Activated CD8-positive, alpha-beta memory T cell treated with anti-CD3 and anti-CD28 coated beads, Interleukin-2, amount 10 ng/mL, durations not matched to agents 7 days and 5 days (primary cell): Measurements from ENCODE around the gene ACE. TPM values are rescaled to one million over a fixed set of nuclear protein-coding genes. Genes with fewer than 3 reads are reported as not detected.

Source experiments
- ATAC-seq: fragments of 150-1000 bp; cut with Tn5 transposase; one replicate; pipeline ENCODE4 v1.10.0; 2021; ENCODE audit warnings: moderate library complexity
- CTCF ChIA-PET: fragments of 350-600 bp; sonication (Branson Sonifier 250); formaldehyde crosslinking; loops from one replicate; lab custom pipeline; 2021; ENCODE audit warnings: antibody characterized with exemption; lab: Charles Lee
- DNase-seq: peaks from one replicate; pipeline ENCODE4 v3.0.0-alpha.2; 2020
- H3K27ac Mint-ChIP-seq: one replicate; pipeline ENCODE4 v1.8.0; 2021; ENCODE audit warnings: mild to moderate bottlenecking, mixed read lengths
- H3K27me3 Mint-ChIP-seq: one replicate; pipeline ENCODE4 v1.8.0; 2021; ENCODE audit warnings: mixed read lengths
- H3K36me3 Mint-ChIP-seq: one replicate; pipeline ENCODE4 v1.8.0; 2021; ENCODE audit warnings: mild to moderate bottlenecking, mixed read lengths
- H3K4me1 Mint-ChIP-seq: one replicate; pipeline ENCODE4 v1.8.0; 2021; ENCODE audit warnings: mixed read lengths
- H3K4me3 Mint-ChIP-seq: one replicate; pipeline ENCODE4 v1.8.0; 2021; ENCODE audit warnings: mild to moderate bottlenecking, moderate library complexity, mixed read lengths
- H3K9me3 Mint-ChIP-seq: one replicate; pipeline ENCODE4 v1.8.0; 2022; ENCODE audit warnings: low read depth, mixed read lengths
- total RNA-seq, 2 experiments: library from RNA; stranded (reverse); gene quantifications; one replicate each; pipeline ENCODE4 v1.2.3, GENCODE V29; 2021

Gene ACE
- total RNA-seq, 2 experiments from 2014 or later = 0.33 to 2.2 TPM

DNA sequence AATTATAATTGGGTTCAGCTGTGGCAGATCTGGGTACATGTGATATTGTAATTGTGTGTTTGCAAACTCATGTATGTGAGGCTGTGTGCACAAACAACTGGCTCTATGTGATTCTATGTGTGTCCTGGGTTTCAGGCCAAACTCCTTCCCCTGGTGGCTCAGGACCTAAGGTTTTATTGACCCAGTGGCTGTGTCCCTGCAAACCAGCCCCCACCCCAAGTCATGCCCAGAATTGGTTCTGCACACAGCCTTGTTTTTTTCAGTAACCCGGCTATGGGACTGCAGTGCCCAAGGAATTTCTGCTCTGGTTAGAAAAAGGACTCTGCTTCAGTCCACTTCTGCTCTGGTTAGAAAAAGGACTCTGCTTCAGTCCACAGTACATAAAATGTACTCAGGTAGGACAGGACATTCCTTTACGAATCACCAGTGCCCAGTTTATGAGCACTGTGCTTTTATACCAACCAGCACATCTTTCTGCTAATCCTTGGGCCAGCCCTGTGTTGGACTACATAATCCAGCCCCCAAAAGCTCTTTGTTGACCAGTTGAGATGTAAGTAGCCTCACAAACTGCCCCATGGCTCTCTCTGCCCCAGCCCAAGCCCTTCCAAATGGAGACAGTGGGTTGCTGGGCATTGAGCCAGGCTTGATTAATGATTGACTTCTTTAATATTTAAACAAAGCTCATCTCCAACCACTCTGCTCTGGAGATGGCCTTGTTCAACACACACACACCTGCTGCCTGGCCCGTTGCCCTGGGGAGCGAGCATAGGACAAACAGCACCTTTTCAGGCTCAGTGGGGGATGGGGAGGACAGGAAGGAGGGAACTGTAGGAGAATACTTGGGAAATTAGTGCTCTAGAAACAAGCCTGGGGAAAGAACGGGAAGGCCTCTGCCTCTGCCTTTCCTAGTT lies 43.4 kb downstream of the ACE start:
- no peak for DNase-seq
- Mint-ChIP-seq H3K36me3 (no peaks in the 10 kb centered on the region), H3K27me3 (peaks cover 17% of the 10 kb centered on the region), H3K4me3 (no peak overlapping the region), H3K9me3 (no peaks in the 10 kb centered on the region), H3K27ac (no peak overlapping the region), H3K4me1 (peaks cover 9% of the 10 kb centered on the region)
- CTCF ChIA-PET = no interaction called here
- ATAC-seq = no peak

DNA sequence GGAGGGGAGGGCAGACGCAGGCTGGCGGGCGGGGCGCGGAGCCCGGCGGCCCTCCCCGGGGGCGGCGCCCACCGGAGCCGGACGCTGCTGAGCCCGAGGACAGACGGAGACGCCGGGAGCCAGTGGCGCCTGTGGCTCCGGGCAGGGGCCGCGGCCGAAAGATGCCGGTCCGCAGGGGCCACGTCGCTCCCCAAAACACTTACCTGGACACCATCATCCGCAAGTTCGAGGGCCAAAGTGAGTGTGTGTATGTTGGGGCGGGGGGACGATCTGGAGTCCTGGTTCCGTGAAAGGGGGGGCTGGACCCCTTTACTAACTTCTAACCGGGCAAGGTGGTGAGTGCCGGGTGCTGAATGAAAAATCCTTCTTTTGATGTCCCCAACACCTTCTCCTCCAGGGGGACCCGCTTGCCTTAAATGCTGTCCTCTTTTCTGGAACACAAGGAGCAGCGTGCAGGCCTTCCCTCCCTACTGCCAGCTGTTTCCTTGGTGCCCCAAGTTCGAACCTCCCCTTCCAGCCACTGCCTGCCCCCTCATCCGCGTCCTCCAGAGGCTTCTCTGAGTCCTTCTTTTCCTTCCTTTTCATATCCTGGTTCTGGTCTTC lies 46.5 kb downstream of the ACE start, which contains the start of gene KCNH6:
KCNH6 (plus strand) TSS at position 106 of the 603 bp plus-strand sequence; CDS start at position 162, 56 bp downstream.
- CTCF ChIA-PET = interaction anchor here (1.8 kb wide), 1 partner anchor 98 kb away, joined by 3 read pairs; no protein-coding TSS in a partner anchor
- Mint-ChIP-seq H3K4me3 (no peak within 1 kb of the TSS), H3K27ac (no peak within 1 kb of the TSS)

DNA sequence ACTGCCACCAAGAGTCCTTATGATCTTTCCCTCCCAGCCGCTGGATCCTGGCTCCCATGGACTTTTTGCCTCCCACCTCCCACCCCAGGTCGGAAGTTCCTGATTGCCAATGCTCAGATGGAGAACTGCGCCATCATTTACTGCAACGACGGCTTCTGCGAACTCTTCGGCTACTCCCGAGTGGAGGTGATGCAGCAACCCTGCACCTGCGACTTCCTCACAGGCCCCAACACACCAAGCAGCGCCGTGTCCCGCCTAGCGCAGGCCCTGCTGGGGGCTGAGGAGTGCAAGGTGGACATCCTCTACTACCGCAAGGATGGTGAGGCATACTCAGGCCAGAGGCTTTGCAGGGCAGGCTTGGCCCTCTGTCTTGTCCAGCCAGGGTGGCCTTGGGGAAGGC lies 47.2 kb downstream of the ACE start:
- no peak for DNase-seq
- Mint-ChIP-seq H3K36me3 (no peaks in the 10 kb centered on the region), H3K27ac (no peak overlapping the region), H3K4me1 (peaks cover 3% of the 10 kb centered on the region), H3K4me3 (no peak overlapping the region), H3K27me3 (peaks cover 23% of the 10 kb centered on the region), H3K9me3 (no peaks in the 10 kb centered on the region)
- ATAC-seq = no peak
- CTCF ChIA-PET = interaction anchor here (1.0 to 1.8 kb wide), 2 partner anchors 46 to 99 kb away, joined by 3 read pairs; no protein-coding TSS in a partner anchor

More for the DNA sequence above, 46.5 kb downstream of the ACE start, which contains the start of gene KCNH6:
- Mint-ChIP-seq H3K4me1 (peaks cover 3% of the 10 kb centered on the region), H3K36me3 (no peaks in the 10 kb centered on the region), H3K9me3 (no peaks in the 10 kb centered on the region), H3K27me3 (peaks cover 23% of the 10 kb centered on the region)
- DNase-seq = no peak
- ATAC-seq = no peak

DNA sequence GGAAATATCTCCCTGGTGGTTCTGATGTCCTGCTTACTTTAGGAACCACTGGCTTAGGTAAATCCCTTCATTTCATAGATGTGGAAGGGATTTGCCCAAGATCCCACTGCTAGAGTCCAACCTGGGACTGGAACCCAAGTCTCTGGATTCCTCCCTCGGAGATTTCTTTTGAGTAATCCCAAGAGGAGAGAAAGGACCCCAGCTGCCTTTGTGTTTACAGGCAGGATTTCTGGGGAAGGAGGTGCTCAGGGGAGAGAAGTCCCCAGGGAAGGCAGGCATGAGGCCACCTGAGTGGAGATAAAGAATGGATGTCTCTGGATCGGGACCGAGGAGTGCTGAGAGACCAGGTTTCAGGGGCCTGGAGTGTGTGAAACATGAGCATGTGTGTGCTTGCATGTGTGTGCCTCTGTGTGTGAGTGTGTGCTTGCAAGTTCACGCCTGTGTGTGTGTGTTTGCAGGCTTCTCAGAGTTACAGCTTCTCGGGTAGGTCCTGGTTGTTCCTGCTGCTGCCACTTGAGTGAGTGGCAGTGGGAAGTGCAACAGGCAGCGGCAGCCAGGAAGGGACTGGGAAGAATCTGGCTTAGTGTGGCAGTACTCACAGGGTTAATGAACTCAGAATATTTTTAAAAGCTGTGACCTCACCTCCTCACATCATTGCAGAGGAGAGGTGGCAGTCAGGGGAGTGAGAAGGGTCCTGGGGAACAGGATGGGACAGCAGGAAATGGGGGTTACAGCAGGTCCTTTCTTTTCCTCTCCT lies 48.5 kb downstream of the ACE start:
- Mint-ChIP-seq H3K4me3 (no peak overlapping the region), H3K27me3 (peaks cover 23% of the 10 kb centered on the region), H3K36me3 (no peaks in the 10 kb centered on the region), H3K9me3 (no peaks in the 10 kb centered on the region), H3K27ac (no peak overlapping the region), H3K4me1 (peaks cover 3% of the 10 kb centered on the region)
- CTCF ChIA-PET = interaction anchor here (0.6 to 1.0 kb wide), 2 partner anchors 47 to 94 kb away, joined by 3 read pairs; no protein-coding TSS in a partner anchor
- ATAC-seq (no peak), DNase-seq (no peak)

DNA sequence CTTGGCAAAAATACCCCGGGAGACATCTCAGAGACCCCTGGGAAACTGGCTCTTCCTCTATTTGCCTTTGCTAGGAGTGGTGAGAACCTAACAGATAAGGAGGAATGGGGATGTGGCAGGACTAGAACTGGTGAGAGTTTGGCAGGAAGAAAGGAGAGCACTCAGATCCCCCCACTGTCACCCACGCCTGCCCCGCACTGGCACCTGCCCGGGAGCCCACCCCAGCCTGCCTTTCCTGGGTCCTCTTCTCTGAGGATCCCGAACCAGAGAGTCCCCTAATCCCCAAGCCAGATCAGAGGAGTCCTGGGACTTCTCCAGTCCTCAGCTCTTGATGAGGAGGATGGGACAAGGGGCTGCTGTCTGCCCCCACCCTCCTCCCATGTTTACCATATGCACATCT lies 50.0 kb downstream of the ACE start:
- Mint-ChIP-seq H3K4me3 (no peak overlapping the region), H3K27ac (no peak overlapping the region), H3K27me3 (peaks cover 23% of the 10 kb centered on the region), H3K36me3 (no peaks in the 10 kb centered on the region), H3K4me1 (peaks cover 3% of the 10 kb centered on the region), H3K9me3 (no peaks in the 10 kb centered on the region)
- DNase-seq = no peak
- ATAC-seq = no peak
- CTCF ChIA-PET = no interaction called here

DNA sequence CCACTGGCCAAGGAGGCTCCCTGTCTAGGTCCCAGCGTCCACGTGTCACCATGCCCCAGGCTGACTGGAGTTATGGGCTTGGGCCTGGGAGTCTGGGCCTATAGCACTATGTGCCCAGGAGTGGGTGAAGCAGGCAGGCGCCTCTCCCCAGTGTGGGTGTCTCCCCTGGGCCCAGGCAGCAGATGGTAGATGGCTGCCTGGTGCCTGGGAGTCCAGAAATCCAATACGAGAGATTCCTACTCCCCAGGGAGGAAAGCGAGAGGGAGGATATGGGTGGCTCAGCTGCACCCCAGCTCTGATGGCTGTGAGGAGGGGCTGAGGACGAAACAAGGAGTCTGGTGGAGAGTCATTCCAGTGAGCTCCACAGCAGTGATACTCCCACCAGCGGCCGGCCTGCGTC lies 51.3 kb downstream of the ACE start:
- Mint-ChIP-seq H3K36me3 (no peaks in the 10 kb centered on the region), H3K9me3 (no peaks in the 10 kb centered on the region), H3K4me1 (peaks cover 3% of the 10 kb centered on the region), H3K27me3 (peaks cover 20% of the 10 kb centered on the region), H3K4me3 (no peak overlapping the region), H3K27ac (no peak overlapping the region)
- ATAC-seq (no peak), DNase-seq (no peak)
- CTCF ChIA-PET = no interaction called here

DNA sequence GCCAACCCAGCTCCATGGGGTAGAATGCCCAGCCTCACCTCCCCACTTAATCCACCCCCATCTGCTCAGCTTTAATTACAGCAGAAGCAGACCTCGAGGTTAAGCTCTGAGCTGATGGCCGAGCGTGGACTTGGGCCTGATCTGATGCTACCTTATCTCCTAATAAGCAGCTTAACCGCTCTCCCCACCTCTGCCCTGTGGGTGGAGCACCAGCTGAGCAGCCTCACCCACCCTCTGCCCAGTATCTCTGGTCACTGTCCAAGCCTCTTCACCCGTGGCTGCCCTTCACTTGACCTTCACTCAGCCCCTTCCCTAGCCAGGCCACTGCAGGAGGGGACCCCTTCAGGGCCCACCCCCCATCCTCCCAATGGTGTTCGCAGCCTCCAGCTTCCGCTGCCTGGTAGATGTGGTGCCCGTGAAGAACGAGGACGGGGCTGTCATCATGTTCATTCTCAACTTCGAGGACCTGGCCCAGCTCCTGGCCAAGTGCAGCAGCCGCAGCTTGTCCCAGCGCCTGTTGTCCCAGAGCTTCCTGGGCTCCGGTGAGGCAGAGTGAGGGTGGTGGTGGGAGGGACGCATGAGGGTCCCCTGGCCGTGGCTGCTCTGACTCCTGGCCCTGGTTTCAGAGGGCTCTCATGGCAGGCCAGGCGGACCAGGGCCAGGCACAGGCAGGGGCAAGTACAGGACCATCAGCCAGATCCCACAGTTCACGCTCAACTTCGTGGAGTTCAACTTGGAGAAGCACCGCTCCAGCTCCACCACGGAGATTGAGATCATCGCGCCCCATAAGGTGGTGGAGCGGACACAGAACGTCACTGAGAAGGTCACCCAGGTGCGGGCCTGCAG lies 53.1 kb downstream of the ACE start:
- CTCF ChIA-PET = interaction anchor here (0.5 to 1.2 kb wide), 2 partner anchors 104 to 1018 kb away, joined by 3 to 6 read pairs; no protein-coding TSS in a partner anchor
- ATAC-seq = no peak
- H3K4me1 Mint-ChIP-seq = no peaks in the 10 kb centered on the region
- H3K27me3 Mint-ChIP-seq = peaks cover 11% of the 10 kb centered on the region
- no peak overlapping the region for H3K4me3 Mint-ChIP-seq
- no peaks in the 10 kb centered on the region for H3K36me3 Mint-ChIP-seq
- H3K9me3 Mint-ChIP-seq = no peaks in the 10 kb centered on the region
- no peak for DNase-seq
- no peak overlapping the region for H3K27ac Mint-ChIP-seq

DNA sequence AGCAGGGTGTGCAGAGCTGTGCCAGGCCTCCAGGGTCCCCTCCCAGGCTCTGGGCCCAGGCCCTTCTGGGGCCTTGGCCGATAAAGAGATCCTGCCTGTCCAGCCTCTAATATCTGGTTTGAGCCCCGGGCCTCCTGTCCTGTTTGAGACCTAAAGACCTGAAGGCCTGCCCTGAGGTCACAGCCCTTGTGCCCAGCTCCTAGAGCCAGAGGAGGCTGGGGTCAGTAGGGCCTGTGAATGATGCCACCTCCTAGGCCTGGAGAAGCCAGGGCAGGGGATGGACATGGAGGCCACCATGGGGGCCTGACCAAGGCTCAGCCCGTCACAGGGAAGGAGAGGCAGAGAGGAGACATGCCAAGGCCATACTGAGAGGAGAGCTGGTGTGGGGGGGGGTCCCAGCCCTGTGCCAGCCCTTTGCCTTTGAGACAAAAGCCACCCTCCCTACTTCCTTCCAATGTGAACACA lies 53.7 kb downstream of the ACE start:
- Mint-ChIP-seq H3K9me3 (no peaks in the 10 kb centered on the region), H3K36me3 (no peaks in the 10 kb centered on the region), H3K4me3 (no peak overlapping the region), H3K4me1 (no peaks in the 10 kb centered on the region), H3K27ac (no peak overlapping the region), H3K27me3 (peaks cover 5% of the 10 kb centered on the region)
- ATAC-seq (no peak), DNase-seq (no peak)
- CTCF ChIA-PET = interaction anchor here (0.5 to 1.2 kb wide), 2 partner anchors 105 to 1019 kb away, joined by 3 to 6 read pairs; no protein-coding TSS in a partner anchor

DNA sequence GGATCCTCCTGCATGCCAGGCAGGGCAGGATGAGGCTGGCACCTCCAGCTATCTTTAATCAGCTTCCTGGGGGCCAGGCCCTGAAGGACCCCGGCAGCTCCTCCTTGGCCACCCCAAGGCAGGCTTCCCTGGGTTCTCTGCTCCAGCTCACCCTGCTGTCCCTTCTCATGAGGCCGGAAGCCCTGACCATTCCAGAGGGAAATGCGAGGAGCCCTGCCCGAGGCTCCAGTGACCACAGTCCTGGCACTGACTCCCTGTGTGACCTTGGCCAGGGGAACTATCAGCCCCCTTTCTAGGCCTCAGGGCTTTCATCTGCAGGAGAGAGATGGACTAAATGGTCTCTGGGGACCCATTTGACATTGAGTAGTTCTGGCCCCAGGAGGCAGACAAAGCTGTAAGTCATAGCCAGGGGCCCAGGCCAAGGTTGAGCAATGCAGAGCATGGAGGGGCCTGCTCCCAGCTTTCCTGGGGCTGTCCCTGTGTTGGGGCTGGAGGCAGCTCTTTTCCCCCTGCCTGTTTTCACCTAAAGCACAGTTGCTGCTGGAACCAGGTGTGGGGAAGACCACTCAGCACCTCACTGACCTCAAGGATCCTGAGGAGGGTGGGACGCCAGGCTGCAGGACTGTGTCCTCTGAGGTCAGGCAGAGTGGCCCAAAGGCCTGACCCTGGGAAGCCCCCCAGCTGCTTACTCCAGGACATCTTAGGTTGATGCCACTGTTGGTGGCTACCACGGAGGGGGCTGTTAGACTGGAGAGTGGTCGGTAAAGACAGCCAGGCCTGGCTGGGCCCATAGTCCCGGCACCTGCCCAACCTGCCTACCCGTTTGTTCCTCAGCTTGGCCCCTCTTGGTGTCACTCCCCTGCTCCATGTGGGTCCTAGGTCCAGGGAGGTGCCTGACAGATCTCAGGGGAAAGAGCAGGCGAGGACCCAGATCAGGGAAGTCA lies 54.4 kb downstream of the ACE start:
- ATAC-seq (no peak), DNase-seq (no peak)
- Mint-ChIP-seq H3K9me3 (no peaks in the 10 kb centered on the region), H3K4me1 (no peaks in the 10 kb centered on the region), H3K27me3 (peaks cover 3% of the 10 kb centered on the region), H3K36me3 (no peaks in the 10 kb centered on the region), H3K4me3 (no peak overlapping the region), H3K27ac (no peak overlapping the region)
- CTCF ChIA-PET = interaction anchor here (1.2 kb wide), 1 partner anchor 105 kb away, joined by 3 read pairs; no protein-coding TSS in a partner anchor

DNA sequence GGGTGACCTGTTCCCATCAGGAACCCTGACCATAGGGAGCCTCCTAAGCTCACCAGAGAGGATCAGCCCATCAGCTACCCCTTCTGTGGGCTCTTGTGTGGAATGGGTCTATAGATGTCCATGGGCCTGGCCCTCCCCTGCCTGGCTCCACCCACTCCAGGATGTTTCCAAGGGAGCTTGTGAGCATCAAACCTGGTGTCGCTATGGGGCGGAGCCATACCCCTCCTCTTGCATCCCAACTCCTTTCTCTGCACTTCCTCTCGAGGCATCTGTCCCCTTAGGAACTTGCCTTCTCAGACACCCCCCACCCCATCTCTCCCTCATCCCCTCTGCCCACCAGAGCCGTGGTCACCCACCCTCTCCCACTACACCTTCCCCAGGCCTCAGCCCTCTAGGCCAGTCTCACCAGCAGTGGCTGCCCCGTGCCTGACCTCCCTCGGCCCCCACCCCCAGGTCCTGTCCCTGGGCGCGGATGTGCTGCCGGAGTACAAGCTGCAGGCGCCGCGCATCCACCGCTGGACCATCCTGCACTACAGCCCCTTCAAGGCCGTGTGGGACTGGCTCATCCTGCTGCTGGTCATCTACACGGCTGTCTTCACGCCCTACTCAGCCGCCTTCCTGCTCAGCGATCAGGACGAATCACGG lies 56.7 kb downstream of the ACE start:
- H3K4me3 Mint-ChIP-seq = no peak overlapping the region
- peaks cover 14% of the 10 kb centered on the region for H3K27me3 Mint-ChIP-seq
- DNase-seq (no peak), ATAC-seq (no peak)
- H3K36me3 Mint-ChIP-seq = no peaks in the 10 kb centered on the region
- CTCF ChIA-PET = interaction anchor here (1.2 kb wide), 1 partner anchor 54 kb away, joined by 3 read pairs; no protein-coding TSS in a partner anchor
- no peaks in the 10 kb centered on the region for H3K9me3 Mint-ChIP-seq
- H3K27ac Mint-ChIP-seq = no peak overlapping the region
- peaks cover 3% of the 10 kb centered on the region for H3K4me1 Mint-ChIP-seq

DNA sequence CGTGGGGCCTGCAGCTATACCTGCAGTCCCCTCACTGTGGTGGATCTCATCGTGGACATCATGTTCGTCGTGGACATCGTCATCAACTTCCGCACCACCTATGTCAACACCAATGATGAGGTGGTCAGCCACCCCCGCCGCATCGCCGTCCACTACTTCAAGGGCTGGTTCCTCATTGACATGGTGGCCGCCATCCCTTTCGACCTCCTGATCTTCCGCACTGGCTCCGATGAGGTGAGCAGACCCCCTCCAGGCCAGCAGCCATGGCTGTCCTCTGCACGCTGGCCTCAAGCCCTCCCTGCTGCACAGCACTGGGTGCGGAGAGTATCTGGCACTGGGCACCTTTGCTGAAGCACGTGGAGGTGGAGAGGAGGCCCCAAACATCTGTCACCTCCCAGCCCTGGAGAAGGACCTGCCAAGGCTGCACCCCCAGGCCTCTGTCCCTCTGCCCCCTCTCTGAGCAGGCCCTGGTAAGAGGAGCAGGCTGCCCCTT lies 57.3 kb downstream of the ACE start:
- H3K36me3 Mint-ChIP-seq = no peaks in the 10 kb centered on the region
- CTCF ChIA-PET = interaction anchor here (1.2 kb wide), 1 partner anchor 55 kb away, joined by 3 read pairs; no protein-coding TSS in a partner anchor
- DNase-seq = no peak
- H3K27ac Mint-ChIP-seq = no peak overlapping the region
- peaks cover 20% of the 10 kb centered on the region for H3K27me3 Mint-ChIP-seq
- H3K4me3 Mint-ChIP-seq = no peak overlapping the region
- no peaks in the 10 kb centered on the region for H3K9me3 Mint-ChIP-seq
- no peak for ATAC-seq
- H3K4me1 Mint-ChIP-seq = peaks cover 3% of the 10 kb centered on the region
